HG02588 (cell line): Measurements from ENCODE around the gene CPE.
"Not testable (repeated sequence)": the region's sequence is repeated elsewhere in the genome, so short reads cannot be mapped to it uniquely, and the experiment has no call there.

Experiments
- ATAC-seq: cut with Tn5 transposase; IDR thresholded peaks from one replicate; pipeline ENCODE4 v1.9.1; 2021; ENCODE audit warnings: mild to moderate bottlenecking, moderate library complexity; ENCODE audit not compliant: unreplicated experiment

The CPE gene

DNA sequence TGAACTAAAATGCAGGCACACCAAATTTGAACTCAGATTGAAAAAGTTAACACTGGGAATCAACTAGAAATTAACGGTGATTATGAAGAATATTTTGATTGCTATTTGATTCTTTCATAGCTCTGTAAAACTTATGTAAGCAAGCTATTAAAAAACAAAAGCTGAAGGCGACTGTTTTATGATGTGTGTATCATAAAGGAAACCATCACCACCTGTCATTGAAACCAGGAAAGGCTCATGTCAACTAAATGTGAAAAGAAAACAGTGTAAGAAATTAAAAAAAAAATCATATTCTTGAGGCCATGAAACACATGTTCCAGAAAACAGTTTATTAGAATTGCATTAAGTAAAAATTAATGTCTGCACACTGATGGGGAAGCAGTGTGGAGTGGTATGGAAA lies 24.2 kb downstream of the CPE start:
- no peak for ATAC-seq

DNA sequence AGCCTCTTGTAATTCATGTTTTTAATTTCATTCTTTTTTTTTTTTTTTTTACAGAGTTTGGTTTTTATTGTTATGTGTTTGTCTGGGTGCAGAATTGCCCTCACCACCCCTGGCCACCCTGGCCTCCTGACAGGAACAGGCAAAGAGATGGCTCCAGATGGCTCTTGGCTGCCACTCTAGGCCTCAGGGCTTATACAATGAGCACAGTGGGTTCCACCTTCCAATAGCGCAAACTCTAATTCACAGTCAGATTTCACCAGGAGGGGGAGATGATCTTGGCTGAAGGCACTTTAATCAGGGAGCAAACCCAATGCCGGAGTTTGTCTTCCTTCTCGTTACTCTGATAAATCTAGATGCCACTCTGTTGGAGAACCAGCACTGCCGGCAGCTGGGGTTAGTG lies 24.8 kb downstream of the CPE start:
- ATAC-seq = no peak

DNA sequence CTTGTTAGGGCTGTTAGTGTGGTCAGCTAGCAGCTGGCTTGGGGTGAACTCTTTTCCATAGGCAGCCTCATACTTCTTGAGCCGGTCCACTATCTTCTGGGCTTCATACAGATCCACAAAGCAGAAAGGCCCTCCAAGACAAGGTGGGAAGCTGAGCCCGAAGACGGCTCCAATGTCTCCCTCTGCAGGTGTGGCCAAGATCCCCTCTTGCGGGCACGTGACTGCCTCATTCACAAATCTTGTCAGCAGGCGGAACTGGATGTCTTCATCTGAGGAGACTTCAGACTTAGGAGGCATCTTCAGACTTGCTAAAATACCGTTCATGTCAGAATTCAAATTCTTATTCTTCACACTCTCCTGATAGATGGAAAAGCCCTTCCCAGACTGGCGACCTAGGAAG lies 25.3 kb downstream of the CPE start:
- no peak for ATAC-seq

DNA sequence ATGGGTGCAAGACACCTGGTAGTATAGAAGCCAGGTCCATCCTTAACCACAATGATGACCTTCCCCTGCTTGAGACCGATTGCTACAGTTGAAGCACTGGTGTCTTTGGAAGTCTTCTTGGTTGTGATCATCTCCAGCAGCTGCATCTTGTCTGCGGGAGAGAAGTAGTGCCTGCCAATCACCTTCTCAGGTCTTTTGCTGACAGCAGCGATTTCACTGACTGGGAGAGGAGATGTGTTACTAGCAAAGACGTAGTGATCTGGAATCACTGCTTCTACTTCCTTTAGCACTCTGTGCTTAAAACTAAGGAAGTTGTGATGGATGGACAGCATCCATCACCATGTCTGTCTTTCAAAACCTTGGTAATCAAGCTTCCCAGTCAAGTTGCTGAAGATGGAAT lies 25.9 kb downstream of the CPE start:
- no peak for ATAC-seq

DNA sequence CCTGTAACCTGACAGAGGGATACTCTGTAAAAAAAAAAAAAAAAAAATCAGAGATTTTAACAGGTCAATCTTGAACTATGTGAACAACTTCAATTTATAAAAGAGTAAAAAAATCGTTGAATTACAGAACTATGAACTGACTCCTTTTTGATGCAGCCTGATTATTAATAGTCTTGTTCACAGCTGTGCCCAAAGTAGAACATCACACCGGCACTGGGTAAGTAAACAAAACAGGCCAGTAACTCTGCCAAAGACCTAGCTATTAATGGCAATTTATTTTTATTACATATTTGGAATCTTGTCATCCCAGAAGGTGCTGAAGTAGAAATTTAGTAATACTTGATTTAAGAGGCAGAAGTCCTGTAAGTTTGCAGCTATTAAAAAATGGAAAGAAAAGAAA lies 31.4 kb downstream of the CPE start:
- ATAC-seq = no peak

DNA sequence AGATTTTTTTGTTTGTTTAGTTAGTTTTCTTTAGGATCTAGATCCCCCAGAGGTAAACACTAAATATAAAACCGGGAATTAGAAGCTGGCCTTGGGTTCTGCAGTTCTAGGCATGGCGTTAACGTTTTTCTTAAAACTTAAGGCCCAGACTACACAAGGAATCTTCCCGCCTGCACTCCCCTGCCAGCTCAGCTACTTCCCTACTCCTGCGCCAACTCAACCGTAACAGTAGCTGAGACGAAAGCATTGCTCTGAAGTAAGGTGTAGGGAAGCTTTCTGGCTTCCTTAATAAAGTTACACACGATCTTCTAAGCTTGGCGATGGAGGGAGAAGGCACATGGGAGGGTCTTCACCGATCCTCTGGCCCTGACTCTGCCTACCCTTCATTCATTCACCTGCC lies 37.1 kb downstream of the CPE start:
- no peak for ATAC-seq

DNA sequence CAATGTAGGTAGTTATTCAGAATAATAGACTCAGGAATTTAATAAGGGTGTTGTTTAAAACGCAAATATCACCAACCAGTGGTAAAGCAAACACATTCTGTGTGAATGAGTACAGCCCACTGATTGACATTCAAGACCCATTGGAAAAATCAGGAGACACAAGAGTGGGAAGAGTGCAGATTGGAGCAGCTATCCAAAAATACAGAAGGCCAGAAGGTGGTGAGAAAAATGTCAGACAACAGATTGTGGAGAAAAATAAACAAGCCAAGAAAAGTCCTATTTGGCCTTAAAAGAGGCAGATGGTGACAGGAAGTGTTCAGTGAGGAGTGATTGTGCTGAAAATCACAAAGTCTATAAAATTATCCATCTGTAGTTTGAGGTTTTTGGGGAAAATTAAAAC lies 39.3 kb downstream of the CPE start:
- no peak for ATAC-seq

DNA sequence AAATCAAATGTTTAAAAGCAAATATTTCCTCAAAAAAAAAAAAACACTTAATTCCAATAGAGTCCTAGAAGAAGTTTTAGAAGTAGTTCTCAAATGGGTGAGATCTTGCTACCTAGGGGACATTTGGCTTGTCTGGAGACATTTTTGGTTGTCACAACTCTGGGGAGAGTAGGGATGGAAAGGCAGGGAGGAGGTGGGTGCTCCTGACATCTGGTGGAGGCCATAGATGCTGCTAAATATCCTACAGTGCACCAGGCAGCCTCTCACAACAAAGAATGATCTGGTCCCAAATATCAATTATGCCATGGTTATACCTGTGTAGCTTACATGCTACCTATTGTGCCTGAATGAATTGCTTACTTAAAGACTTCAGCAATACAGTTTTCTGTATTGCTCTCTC lies 46.8 kb downstream of the CPE start:
- ATAC-seq = no peak

DNA sequence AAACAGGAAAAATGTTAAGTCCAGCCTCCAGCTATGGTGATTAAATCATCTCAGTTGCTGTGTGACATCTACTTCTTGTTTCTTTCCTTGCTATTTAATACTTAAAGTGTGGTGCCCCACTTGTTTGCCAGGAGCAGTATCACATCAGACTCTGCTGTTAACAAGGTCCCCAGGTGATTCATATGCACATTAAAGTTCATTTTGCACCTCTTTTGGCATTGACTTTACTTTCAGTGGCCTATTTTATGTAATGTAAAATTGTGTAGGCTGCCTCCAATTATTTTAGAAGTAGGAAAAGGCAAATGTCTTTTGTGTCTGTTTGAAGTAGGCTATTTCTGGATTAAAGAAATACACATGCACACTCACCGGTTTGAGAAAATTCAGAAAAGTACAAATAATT lies 47.5 kb downstream of the CPE start:
- no peak for ATAC-seq

DNA sequence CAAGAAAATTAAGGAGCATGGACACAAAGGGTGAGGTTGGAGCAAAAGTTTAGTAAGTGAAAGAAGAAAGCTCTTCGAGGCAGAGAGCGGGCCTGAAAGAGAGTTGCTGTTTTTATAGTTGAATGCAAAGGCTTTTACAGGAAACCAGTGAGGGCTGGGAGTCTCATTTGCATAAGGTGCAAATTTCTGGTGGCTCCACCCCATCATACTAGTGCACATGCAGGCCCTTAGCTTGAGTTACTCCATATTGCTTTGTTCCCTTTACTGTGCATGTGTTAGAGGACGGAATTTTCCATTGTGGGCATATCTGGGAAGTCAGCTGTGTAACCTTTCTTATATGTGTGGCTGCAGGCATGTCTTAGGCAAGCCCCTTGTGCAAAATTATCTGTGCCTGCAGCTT lies 48.0 kb downstream of the CPE start:
- no peak for ATAC-seq

DNA sequence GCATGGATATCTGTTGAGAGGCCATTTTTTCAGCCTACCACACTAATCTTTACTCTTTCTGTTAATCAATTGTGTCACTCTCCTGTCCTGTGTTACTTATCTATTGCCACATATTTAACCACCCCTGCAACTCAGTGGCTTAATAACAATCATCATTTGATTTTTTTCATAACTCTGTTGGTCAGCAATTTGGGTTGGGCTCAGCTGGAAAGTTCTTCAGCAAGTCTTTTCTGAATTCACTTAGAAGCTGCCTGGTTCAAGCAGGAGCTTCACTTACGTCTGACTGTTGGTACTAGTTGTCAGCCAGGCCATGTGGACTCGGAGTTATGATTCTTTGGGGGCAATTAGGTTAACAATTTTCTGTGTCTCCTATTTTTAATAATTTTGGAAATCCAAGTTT lies 50.1 kb downstream of the CPE start:
- ATAC-seq = no peak

DNA sequence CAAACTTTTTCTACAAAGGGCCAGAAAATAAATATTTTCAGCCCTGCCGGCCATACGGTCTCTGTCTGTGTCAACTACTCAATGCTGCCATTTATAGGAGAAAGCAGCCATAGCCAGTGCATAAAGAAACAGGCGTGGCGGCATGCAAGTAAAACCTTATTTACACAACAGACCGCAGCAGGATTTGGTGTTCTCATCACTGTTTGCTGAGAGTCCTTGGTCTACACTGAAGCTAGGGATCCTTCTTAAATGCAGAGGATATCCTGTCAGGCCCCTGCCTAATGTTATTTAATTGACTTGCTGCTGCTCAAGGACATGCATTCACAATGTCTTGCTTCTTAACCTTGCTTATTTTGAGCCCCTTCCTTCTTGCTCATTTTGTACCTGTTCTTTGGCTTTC lies 54.7 kb downstream of the CPE start:
- no peak for ATAC-seq

DNA sequence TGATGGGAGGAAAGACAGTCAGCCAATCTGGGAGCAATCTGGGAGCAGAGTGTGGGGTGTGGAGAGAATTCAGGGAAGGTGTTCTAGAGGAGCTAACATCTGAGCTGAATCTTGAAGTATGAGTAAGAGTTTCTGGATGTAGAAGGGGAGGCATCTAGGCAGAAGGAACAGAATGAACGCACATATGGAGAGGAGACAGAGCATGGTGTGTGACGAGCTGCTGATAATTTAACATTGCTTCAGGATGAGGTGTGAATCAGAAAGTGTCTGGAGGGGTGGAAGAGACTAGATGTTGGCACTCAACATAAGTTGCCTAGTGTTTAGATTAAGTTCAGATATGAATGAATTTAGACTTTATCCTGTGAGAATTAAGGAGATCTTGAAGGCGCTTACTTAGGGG lies 58.9 kb downstream of the CPE start:
- ATAC-seq = no peak

DNA sequence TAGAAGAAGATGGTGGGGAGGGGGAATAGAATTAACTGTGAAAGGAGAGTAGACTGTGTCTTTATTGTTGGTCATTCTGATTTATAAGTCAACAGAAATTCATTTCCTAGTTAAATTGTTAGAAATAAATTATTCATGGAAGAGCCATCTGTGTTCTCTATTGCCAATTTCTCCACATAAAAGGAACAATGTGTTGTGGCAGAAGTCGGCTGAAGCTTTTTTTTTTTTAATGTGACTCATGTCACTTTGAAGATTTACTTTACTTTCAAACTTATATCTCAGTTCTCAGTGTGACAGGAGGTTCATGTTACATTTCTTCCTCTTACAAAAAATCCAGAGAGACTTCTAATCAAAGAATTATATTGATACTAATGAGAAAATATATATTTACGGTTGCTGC lies 60.5 kb downstream of the CPE start:
- no peak for ATAC-seq

DNA sequence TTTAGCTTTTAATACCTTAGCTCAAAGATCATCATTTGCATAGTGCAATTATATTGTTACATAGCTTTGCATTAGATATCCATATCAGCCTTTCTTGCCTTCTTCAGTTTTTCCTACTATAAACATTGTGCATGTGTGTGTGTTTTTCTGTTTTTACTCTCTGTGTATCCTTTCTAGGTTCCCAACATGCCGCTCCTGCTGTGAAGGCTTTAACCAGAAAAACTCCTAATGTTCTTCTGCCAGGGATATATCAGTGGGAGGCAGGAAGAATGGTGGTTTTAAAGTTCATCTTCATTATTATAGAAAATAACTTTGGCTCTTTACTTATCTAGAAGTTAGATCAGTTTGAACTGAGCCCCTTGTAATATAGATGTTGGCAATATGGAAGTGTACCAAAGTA lies 61.2 kb downstream of the CPE start:
- no peak for ATAC-seq

DNA sequence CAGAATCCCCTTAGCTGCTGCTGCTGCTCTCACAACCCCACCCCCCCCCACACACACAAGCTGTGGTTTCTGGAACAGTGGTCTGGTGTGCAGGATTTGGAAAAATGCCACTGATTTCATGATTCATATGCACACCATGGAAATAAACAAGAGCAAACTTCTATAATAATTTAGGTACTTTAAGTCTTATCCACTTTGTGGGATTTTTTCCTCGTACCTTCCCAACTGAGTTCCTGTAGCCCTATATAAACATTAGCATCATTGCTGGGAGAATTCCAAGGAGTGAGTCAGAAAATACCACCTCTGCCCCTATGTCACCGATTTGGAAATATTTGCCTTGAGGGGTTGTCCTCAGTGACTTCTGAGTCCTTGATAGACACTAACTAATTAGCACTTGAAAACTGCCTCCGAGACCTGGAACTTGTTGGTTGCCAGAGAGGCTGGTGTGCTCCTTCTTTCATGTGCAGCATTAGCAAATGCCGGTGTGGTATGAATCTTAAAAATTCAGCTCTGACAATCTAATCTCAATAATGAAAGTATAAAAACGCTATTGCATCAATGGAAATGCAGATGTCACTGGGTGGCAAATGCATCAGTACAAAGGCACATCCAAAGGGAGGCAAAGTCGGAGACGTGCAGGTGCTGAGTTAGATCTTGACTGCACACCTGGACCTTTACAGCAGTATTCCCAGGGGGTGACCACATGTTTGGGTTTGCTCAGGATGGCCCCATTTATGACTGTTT lies 61.8 kb downstream of the CPE start:
- ATAC-seq = no peak

DNA sequence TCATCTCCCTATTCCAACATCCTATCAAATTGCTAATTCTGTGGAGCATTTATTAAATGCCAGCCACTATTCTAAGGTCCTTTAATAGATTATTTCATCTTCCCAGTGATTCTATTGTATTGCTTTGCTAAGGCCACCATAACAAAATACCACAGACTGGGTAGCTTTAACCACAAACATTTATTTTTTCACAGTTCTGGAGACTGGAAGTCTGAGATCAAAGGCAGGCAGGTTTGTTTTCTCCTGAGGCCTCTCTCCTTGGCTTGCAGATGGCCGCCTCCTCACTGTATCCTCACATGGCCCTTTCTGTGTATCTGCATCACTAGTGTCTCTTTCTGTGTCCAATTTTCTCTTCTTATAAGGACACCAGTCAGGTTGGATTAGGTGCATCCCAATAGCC lies 64.5 kb downstream of the CPE start:
- ATAC-seq = no peak

DNA sequence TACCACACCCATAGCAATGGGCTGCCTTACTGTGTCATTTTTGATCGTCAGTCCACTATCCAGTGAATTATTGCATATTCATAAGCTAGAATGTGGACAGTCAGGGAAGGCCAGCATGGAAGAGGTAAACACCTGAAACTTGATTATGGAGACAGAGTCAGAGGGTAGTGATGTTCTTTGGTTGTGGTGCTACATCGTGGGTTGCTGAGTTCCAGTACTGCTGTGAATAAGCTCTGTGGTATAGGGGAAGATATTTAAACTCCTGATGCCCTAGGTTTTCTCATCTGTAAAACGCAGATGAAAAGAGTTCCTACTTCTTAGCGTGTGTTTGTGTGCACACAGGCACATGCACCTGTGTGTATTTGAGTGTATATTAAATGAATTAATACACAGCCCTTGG lies 69.9 kb downstream of the CPE start:
- ATAC-seq = no peak

DNA sequence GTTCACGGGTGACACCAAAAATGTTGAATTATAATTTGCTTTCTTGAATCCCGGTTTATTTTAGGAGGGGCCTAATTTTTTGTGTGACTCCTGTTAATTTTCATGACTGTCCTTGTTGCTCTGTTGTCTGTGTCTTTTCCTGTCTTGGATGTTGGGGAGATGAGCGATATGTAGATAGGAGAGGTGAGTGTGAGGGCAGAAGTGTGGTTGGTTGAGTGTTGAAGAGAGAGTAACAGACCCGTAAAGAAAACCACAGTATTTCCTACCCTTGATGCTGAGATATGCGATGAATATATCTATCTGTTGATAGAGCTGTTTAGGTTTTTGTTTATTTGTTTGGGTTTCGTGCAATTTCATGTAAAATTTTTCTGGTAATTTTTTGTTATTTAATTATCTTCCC lies 70.5 kb downstream of the CPE start:
- ATAC-seq = no peak

DNA sequence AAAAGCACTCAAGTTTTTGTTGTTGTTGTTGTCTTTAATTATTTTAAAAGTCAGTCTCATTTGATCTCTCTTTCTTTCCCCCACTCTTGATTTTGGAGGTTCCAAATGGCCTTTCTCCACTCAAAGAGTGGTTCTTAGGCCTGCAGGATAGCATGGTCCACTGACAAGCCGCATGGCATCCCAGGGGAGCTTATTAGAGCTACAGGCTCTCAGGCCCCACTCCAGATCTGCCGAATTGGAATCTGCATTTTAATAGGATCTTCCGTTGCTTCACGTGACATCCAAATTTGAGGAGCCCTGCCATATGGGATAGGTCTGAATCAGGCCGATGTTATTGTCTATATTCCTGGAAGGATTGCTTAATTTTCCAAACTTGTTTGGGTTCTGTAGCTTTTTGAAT lies 72.1 kb downstream of the CPE start:
- no peak for ATAC-seq

DNA sequence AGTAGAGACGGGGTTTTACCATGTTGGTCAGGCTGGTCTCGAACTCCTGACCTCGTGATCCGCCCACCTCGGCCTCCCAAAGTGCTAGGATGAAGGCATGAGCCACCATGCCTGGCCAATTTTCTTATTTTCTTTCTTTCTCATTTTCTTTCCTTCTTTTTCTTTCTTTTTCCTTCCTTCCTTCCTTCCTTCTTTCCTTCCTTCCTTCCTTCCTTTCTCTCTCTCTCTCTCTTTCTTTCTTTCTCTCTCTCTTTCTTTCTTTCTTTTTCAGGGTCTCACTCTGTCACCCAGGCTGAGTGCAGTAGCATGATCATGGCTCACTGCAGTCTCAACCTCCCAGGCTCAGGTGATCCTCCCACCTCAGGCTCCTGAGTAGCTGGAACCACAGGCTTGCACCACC lies 74.3 kb downstream of the CPE start:
- not testable (repeated sequence) for ATAC-seq

DNA sequence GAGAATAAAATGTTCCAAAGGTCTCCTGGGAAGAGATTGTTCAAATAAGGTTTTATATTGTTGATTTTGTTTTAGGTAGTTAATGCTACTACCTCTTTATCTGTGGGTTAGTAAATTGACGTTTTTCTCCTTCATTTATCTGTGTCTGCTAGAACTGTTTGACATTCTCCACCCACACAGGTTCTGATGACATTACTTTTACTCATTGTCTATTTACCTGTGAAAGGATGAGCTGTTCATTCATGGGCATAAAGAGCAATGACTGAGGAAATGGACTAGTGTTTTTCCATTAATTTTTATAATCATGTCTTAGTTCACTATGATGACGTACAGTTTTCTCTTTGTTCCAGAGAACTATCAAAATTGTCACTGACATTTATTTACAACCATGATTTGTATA lies 75.6 kb downstream of the CPE start:
- ATAC-seq = no peak

DNA sequence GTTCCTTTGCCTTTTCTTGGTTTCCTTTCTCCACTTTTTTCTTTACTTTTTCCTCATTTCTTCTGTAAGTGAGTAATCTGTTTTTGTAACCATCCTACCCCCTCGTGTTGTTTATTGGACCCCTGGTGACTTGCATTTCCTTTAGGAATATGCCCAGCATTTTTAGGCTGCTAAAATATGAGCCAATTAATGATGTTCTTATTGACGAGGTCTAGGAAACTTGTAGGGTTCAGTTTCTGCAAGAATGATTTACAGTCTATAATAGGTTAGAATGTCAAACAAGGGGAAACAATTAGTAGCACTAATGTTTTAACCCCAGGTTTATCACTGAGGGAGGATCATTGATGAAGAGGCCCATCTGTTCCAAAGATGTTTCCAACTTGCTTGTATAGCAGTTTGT lies 79.0 kb downstream of the CPE start:
- ATAC-seq = no peak

DNA sequence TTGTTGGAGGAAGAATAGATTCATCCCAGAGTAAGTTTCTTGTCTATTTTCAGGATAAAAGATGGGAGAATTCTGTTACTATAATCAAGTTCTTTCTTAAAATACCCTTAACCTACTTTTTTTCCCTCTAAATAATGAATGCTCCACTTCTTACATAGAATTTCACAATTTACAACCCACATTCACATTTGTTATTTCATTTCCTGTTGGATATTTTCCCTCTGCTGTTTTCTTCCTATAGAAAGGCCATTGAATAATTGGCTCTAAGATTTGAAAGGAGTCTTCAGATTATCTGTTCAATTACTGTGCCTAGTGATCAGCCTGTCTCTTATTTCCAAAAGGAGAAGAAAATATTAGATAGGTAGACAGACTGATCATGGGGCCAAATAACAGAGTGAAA lies 79.7 kb downstream of the CPE start:
- ATAC-seq = no peak
